ENCODE results near the gene KRT6B.
"Not testable (repeated sequence)": the region's sequence is repeated elsewhere in the genome, so short reads cannot be mapped to it uniquely, and the experiment has no call there.

Gene KRT6B

GRCh38 chr12:52413202-52413601, 38.7 kb downstream of the KRT6B start:
- no peak for DNase-seq (ENCODE audit: low spot score)

- no peak for DNase-seq (ENCODE audit: low spot score)
These were observed 40.1 kb downstream of the KRT6B start for GRCh38 chr12:52411815-52412214.

GRCh38 chr12:52410589-52411248, 41.2 kb downstream of the KRT6B start:
- DNase-seq (ENCODE audit: low spot score), result not testable (repeated sequence)

DNA sequence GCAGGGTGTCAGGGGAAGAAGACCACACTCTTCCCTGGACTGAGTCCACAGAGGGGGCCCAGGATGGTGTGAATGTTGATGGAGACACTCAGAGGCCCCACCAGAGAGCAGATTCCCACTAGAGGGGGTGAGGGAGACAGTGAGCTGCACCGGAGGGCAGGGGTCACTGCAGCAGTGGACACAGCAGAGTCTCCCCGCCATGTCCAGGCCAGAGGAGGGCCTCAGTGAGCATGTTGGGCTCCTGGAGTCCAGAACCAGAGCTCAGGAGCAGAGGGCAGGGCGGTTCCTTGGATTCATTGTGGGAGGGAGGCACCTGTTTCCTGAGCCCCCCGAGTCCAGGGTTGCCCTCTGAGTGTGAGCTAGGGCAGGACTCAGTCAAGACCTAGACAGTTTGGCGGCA, 44.0 kb downstream of the KRT6B start:
- DNase-seq (ENCODE audit: low spot score), result no peak

DNA sequence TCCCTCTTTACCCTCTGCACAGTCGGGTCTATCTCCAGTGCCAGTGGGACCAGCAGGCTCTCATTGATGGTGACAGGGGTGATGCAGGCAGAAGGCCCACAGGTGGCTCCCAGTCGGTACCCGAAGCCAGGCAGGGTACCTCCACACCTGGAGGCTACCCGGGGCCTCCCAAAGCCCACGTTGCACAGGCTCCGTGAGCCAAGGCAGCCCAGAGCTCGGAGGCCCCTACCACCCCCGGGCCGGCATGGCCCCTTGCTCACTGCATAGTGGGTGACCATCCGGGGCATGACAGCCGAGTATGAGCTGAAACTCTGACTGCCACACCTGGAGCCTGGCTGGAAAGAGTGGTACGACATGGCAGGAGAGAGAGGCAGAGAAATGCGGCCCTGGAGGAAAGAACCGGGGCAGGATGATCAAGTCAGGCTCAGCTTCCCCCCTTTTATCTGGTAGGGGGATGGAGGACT, 46.0 kb downstream of the KRT6B start, which contains the start of gene KRT82:
TSS of gene KRT82 (minus strand) at position 414 of the 464 bp plus-strand sequence. CDS start at position 356, 58 bp downstream.
- no peak for DNase-seq (ENCODE audit: low spot score)

DNA sequence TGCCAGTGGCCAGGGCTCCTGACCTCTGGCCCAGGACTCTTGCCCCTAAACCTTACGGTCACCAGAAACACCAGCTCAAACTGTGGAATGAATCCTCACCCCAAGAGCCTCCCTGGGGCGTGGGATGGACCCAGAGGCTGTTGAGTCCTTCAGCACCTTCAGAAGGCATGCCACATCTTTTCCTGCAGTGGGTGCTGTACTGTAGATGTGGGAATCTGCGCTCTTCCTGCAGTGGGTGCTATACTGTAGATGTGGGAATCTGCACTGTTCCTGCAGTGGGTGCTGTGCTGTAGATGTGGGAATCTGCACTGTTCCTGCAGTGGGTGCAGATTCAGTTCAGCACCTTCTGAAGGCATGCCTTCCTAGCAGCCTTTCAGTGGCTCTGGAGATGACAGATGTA, 47.0 kb downstream of the KRT6B start:
- no peak for DNase-seq (ENCODE audit: low spot score)

- DNase-seq (ENCODE audit: low spot score), result no peak
These were observed 48.4 kb downstream of the KRT6B start for GRCh38 chr12:52403561-52403960.

GRCh38 chr12:52402873-52403540, 48.9 kb downstream of the KRT6B start:
- no peak for DNase-seq (ENCODE audit: low spot score)

DNA sequence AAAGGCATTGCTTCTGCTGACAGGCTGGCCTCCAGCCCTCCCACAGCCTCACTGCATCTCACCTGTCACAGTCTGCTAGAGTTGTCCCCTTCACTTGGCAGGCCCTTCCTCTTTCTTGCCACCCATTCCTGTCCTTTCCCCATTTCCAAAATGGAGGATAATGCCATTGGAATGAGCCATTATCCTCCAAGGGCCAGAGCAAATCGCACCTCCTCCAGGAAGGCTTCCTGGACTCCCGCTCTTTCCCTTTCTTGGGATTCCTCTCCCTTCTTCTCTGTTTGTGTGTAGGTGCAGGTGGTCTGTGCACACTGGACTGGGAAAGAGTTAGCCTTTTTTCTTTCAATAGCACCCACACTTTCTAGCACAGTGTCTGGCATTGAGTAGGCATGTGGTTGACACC, 49.6 kb downstream of the KRT6B start:
- DNase-seq (ENCODE audit: low spot score), result no peak

DNA sequence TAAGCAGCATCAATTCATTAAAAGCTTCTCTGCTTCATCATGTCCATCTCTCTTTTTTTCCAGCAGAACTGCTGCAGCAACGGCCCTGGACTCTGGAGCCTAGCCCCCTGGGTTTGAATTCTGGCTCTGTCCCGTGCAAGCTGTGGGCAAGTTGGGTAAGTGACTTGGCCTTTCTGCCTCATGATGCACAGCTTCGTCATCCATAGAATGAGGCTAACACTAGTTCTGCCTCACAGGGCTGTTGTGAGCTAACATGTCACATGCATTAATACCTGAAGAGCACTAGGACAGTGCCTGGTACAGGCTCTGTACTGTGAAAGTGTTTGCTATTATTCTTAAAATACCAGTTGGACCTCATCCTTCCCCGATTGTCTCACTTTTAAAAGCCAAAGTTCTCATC, 50.0 kb downstream of the KRT6B start:
- no peak for DNase-seq (ENCODE audit: low spot score)

- DNase-seq (ENCODE audit: low spot score), result no peak
These were observed 50.4 kb downstream of the KRT6B start for GRCh38 chr12:52401526-52401925.

GRCh38 chr12:52400906-52401305, 51.0 kb downstream of the KRT6B start:
- no peak for DNase-seq (ENCODE audit: low spot score)

DNA sequence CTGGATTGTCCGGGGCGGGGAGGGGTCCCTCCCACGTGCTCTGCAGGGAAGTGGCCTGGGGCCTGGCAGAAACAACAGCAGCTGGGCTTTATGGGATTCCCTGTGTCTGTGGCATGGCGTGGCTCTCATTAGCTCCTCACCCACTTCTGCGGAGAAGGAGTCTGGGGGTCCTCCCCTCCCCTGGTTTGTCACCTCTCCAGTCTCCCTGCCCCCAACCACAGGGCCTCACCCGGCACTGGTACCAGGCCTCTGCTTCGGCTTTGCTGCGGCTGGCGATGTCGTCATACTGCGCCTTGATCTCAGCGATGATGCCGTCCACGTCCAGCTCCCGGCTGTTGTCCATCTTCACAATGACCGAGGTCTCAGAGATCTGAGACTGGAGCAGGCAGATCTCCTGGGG, 52.2 kb downstream of the KRT6B start:
- no peak for DNase-seq (ENCODE audit: low spot score)

DNA sequence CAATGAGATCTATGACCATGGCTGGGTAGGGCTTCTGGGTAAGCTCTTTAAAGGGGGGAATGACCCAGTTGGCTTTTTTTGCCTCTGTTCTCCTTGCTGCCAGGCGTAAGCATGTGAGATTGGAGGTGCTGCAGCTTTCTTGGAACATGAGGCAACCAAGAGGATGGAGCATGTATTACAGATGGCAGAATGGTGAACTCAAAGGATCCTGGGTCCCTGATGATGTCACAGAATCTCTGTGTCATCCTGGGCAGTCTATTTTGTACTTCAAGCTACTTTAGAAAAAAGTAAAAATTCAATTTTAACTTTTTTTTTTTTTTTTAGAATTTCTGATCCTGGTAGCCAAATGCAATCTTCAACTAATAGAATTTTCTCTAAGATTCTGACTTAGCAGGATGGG, 53.8 kb downstream of the KRT6B start:
- DNase-seq (ENCODE audit: low spot score), result no peak

- DNase-seq (ENCODE audit: low spot score), result no peak
These were observed 55.3 kb downstream of the KRT6B start for GRCh38 chr12:52396656-52397055.
